Sigmoid colon (tissue), 7 donors: ENCODE measurements around the gene PTRH1. TPM values are rescaled to one million over a fixed set of nuclear protein-coding genes. Genes with fewer than 3 reads are reported as not detected.

Source experiments
- DNase-seq: peaks from one replicate; pipeline ENCODE4 v3.0.0-alpha.2; 2019
- H3K27ac ChIP-seq, 4 donors: fragments of 200-600 bp; sonication (generic); one replicate each; pipeline ENCODE4 v1.5.1; 2016 to 2019; ENCODE audit warnings: mild to moderate bottlenecking in 1 of 4
- H3K27me3 ChIP-seq, 3 donors: fragments of 200-600 bp; sonication (generic); one replicate each; pipeline ENCODE4 v1.5.1; 2019; ENCODE audit warnings: mild to moderate bottlenecking in 1 of 3
- H3K36me3 ChIP-seq, 4 donors: fragments of 200-600 bp; sonication (generic); one replicate each; pipeline ENCODE4 v1.5.1; 2016 to 2019
- H3K4me1 ChIP-seq, 4 donors: fragments of 200-600 bp; sonication (generic); one replicate each; pipeline ENCODE4 v1.5.1; 2017 to 2019
- H3K4me3 ChIP-seq, 4 donors: fragments of 200-600 bp; sonication (generic); one replicate each; pipeline ENCODE4 v1.5.1; 2017 to 2019; ENCODE audit warnings: mild to moderate bottlenecking in 2 of 4, moderate library complexity in 1 of 4
- H3K9me3 ChIP-seq, 4 donors: fragments of 200-600 bp in 3 of 4; sonication (generic) in 3 of 4; one replicate each; pipeline versions ENCODE4 v1.5.1 to v1.6.1; 2013 to 2019
- CTCF ChIP-seq, 4 experiments: fragments of 450-650 bp in 3 of 4; fragments of 200-600 bp in 1 of 4; IDR thresholded peaks; one replicate each; pipeline ENCODE4 v1.5.1; 2016 to 2019; ENCODE audit warnings: antibody characterized with exemption in 4 of 4, mild to moderate bottlenecking in 3 of 4, moderate library complexity in 2 of 4
- EP300 ChIP-seq, 4 donors: sonication (generic); formaldehyde crosslinking; IDR thresholded peaks; one replicate each; pipeline ENCODE4 v1.6.1; 2017; ENCODE audit warnings: antibody characterized with exemption in 4 of 4
- POLR2A ChIP-seq, 2 donors: fragments of 450-650 bp; IDR thresholded peaks; one replicate each; pipeline ENCODE4 v1.6.1; 2016; ENCODE audit warnings: antibody characterized with exemption in 2 of 2, mild to moderate bottlenecking in 2 of 2, moderate library complexity in 2 of 2
- POLR2AphosphoS5 ChIP-seq, 4 donors: sonication (generic); formaldehyde crosslinking; IDR thresholded peaks; one replicate each; pipeline ENCODE4 v1.6.1; 2017; ENCODE audit warnings: antibody characterized with exemption in 4 of 4
- WGBS, 2 donors: extraction: QIAGEN DNeasy Blood & Tissue Kit; methylation state at CpG; one replicate each; pipeline ENCODE4 v1.1.7; 2013; 5-methylcytosine and 5-hydroxymethylcytosine counted together
- intact Hi-C: fragments of 100-400 bp; cut with DNase I; formaldehyde crosslinking; loops from one replicate; pipeline ENCODE4 v1.15.1; 2023
- polyA plus RNA-seq, 3 donors: library from polyadenylated mRNA; stranded (reverse); fragments of 200-250 nt; gene quantifications; one replicate each; pipeline ENCODE4 v1.2.3, GENCODE V29; 2013
- total RNA-seq, 4 donors: library from RNA; depleted of rRNA; stranded (reverse); fragments of >200 nt; gene quantifications; one replicate each; pipeline ENCODE4 v1.1.0, GENCODE V29; 2016
- donor health status: healthy with polysubstance abuse.
- donor health status: Bipolar disorder and iron deficiency.
- donor health status: healthy.

Gene PTRH1
- total and polyA plus RNA-seq, 7 donors = 8.9 to 25.8 (median 16.3) TPM

DNA sequence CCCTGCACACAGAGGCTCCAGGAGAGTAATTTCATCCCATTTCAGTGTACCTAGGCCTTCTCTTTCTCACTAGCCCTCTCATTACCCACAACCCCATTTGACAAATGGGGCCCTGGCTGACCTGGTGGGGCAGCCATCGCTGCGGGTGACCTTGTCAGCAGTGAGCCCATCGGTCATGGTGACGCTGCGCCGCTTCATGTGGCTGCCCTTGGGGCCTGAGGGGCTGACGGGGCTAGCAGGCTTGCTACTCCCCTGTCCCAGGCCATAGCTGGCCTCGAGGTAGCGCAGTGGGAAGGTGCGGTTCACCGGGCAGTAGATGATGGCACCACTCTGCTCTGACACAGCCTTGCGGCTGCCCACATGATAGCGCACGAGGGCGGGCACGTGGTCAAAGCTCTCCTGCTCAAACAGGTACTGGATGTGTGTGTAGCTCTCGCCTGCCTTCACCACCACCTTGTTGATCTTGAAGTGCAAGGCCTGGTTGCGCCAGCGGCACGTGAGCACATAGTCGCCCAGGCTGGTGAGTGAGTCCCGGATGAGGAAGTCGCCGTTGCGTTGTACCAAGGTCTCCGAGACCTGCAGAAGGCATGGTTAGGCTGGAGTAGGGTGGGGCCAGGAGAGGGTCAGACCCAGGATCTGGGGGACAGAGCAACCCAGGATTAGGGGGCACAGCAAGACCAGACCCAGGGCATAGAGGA, 33.8 kb upstream of the PTRH1 start:
- TF ChIP-seq POLR2A (IDR thresholded peaks at IDR 0.05) (no peak), CTCF (IDR thresholded peaks at IDR 0.05) (no peak), EP300 (IDR thresholded peaks at IDR 0.05) (no peak), POLR2AphosphoS5 (IDR thresholded peaks at IDR 0.05) (no peak)
- Histone ChIP-seq H3K27ac (no peak overlapping the region), H3K4me3 (no peak overlapping the region), H3K36me3 (no peaks in the 10 kb centered on the region), H3K4me1 (peaks cover 0 to 3% (median 2%) of the 10 kb centered on the region in 4 donors), H3K27me3 (peaks cover 4 to 43% (median 24%) of the 10 kb centered on the region in 3 donors), H3K9me3 (no peaks in the 10 kb centered on the region)
- 91 to 93% methylated on average over 26 of the region's 26 CpGs for WGBS, 2 donors
- no peak for DNase-seq
- intact Hi-C loops = no loop called here

- no peak for TF ChIP-seq EP300 (IDR thresholded peaks at IDR 0.05)
- TF ChIP-seq POLR2AphosphoS5 (IDR thresholded peaks at IDR 0.05) = no peak
- TF ChIP-seq CTCF (IDR thresholded peaks at IDR 0.05) = no peak
- TF ChIP-seq POLR2A (IDR thresholded peaks at IDR 0.05) = no peak
- DNase-seq = no peak
- no peaks in the 10 kb centered on the region for H3K36me3 ChIP-seq
- no peak overlapping the region for H3K4me3 ChIP-seq
- H3K27me3 ChIP-seq = peaks cover 4 to 43% (median 20%) of the 10 kb centered on the region in 3 donors
- no peak overlapping the region for H3K27ac ChIP-seq
- no peaks in the 10 kb centered on the region for H3K9me3 ChIP-seq
- intact Hi-C loops = no loop called here
- peaks cover 0 to 9% (median 5%) of the 10 kb centered on the region in 4 donors for H3K4me1 ChIP-seq
- WGBS, 2 donors = 40 to 70% methylated on average over 15 of the region's 15 CpGs
Measured at GRCh38 chr9:127746959-127747569, 31.6 kb upstream of the PTRH1 start.

DNA sequence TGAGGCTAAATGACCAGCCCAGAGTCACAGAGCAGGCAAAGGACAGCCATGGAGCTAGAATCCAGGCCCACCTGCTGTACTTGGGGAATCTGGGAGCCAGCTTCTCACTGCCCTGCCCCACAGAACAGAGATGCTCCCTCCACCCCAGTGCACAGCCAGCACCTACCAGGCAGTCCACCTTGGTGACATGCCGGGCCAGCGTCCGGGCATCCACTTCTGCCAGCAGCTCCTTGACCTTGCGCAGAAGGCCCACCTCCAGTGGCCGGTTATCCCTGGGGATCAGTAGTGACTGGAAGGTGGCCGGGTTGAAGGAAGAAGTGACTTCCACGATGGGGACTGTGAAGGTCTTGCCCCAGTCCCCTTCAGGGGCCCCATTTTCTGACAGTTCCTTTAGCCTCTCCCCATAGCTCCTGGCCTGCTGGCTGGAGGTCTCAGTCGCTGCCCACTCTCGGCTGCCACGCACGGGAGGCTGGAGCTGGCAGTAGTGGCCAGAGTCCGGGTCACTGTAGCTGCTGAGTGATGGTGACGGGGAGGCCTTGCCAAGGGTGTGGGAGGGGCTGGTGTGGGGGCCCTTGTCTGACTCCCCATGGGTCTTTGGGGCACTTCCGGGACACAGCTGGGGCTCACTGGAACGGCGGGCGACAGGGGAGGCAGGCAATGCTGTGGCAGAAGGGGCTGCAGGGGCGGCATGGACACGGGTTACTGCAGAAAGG, 29.1 kb upstream of the PTRH1 start:
- Histone ChIP-seq H3K4me3 (no peak overlapping the region), H3K9me3 (no peaks in the 10 kb centered on the region), H3K27ac (no peak overlapping the region), H3K4me1 (peaks cover 0 to 15% (median 10%) of the 10 kb centered on the region in 4 donors), H3K36me3 (no peaks in the 10 kb centered on the region), H3K27me3 (peaks cover 4 to 35% (median 23%) of the 10 kb centered on the region in 3 donors)
- intact Hi-C loops = no loop called here
- 90 to 95% methylated on average over 19 of the region's 19 CpGs for WGBS, 2 donors
- no peak for DNase-seq
- no peak for TF ChIP-seq CTCF (IDR thresholded peaks at IDR 0.05)
- TF ChIP-seq POLR2AphosphoS5 (IDR thresholded peaks at IDR 0.05) = no peak
- TF ChIP-seq POLR2A (IDR thresholded peaks at IDR 0.05) = no peak
- TF ChIP-seq EP300 (IDR thresholded peaks at IDR 0.05) = no peak

DNA sequence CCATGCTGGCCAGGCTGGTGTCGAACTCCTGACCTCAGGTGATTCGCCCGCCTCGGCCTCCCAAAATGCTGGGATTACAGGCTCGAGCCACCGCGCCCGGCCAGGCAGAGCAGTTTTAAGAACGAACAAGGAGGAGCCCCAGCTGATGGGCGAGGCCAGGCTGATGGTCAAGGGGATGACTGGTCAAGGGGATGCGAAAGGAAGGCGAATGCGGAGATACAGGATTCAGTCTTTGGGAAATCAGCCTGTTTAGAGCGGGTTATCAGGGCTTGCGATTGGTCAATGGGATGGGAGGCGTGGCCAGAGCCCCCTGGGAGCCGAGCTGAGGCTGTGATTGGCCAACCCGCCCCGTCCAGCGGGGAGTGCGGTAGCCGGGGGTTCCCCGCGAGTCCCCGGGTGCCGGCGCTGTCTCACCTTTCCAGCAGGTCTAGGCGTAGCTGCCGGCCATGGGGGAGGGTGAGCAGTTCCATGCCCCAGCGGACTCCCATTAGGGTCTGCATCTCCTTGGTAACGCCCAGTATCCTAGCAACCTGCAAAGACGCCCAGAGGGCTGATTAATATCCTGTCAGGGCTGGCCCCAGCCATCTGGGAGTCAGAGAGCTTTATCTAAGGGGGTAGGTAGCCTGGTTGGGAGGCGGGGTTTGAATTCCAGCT, 27.1 kb upstream of the PTRH1 start:
- TF ChIP-seq CTCF (IDR thresholded peaks at IDR 0.05) = no peak
- TF ChIP-seq POLR2A (IDR thresholded peaks at IDR 0.05) = no peak
- no peak for TF ChIP-seq POLR2AphosphoS5 (IDR thresholded peaks at IDR 0.05)
- no peak for TF ChIP-seq EP300 (IDR thresholded peaks at IDR 0.05)
- Histone ChIP-seq H3K27ac (peak overlapping the region in 1 of 4 donors; percentile 58), H3K4me3 (peak overlapping the region in 1 of 4 donors; percentile 12), H3K27me3 (peaks cover 4 to 35% (median 23%) of the 10 kb centered on the region in 3 donors), H3K36me3 (no peaks in the 10 kb centered on the region), H3K4me1 (peaks cover 0 to 15% (median 10%) of the 10 kb centered on the region in 4 donors), H3K9me3 (no peaks in the 10 kb centered on the region)
- 26 to 63% methylated on average over 33 of the region's 33 CpGs for WGBS, 2 donors
- DNase-seq = peak; percentile 80
- intact Hi-C loops = no loop called here
